Thoracic aorta (tissue), 2 donors: ENCODE measurements around the gene KCNK5. TPM values are rescaled to one million over a fixed set of nuclear protein-coding genes. Genes with fewer than 3 reads are reported as not detected.

Source experiments
- ATAC-seq: fragments of 150-250 bp; one replicate; pipeline ENCODE4 v1.8.0; 2017; ENCODE audit warnings: low read depth; ENCODE audit not compliant: insufficient number of reproducible peaks, low FRiP score
- DNase-seq: peaks from one replicate; pipeline ENCODE4 v3.0.0-alpha.2; 2020; ENCODE audit warnings: low spot score
- H3K27ac ChIP-seq, 2 donors: fragments of 200-600 bp; sonication (generic); 1 replicate in 1 of 2; 2 replicates in 1 of 2; pipeline ENCODE4 v1.5.1; 2016; ENCODE audit warnings: mild to moderate bottlenecking in 2 of 2, moderate library complexity in 2 of 2
- H3K27me3 ChIP-seq: fragments of 200-600 bp; sonication (generic); replicated peaks from 2 replicates; pipeline ENCODE4 v1.6.0; 2016; ENCODE audit warnings: mild to moderate bottlenecking; ENCODE audit not compliant: insufficient read depth
- H3K36me3 ChIP-seq: fragments of 200-600 bp; sonication (generic); one replicate; pipeline ENCODE4 v1.5.1; 2016
- H3K4me1 ChIP-seq, 2 donors: fragments of 200-600 bp; sonication (generic); 1 replicate in 1 of 2; 2 replicates in 1 of 2; pipeline versions ENCODE4 v1.5.1 to v1.6.0; 2016; ENCODE audit warnings: low read depth in 2 of 2, mild to moderate bottlenecking in 1 of 2; ENCODE audit not compliant: control insufficient read depth in 1 of 2
- H3K4me3 ChIP-seq: fragments of 200-600 bp; sonication (generic); 2 replicates; pipeline ENCODE4 v1.5.1; 2016; ENCODE audit warnings: mild to moderate bottlenecking
- H3K9me3 ChIP-seq: fragments of 200-600 bp; sonication (generic); 2 replicates; pipeline ENCODE4 v1.5.1; 2016
- total RNA-seq, 2 donors: library from RNA; depleted of rRNA; stranded (reverse); fragments of >200 nt; gene quantifications; one replicate each; pipeline versions ENCODE4 v1.1.0 to v1.2.3, GENCODE V29; 2016
- TF ChIP-seq, protein P1 (sequence below): fragments of 200-600 bp; sonication (generic); IDR thresholded peaks from one replicate; pipeline ENCODE4 v1.5.1; 2019; ENCODE audit warnings: antibody characterized with exemption

The KCNK5 gene
- total RNA-seq, 2 donors from 2014 or later: 0.41 to 8.6 TPM

DNA sequence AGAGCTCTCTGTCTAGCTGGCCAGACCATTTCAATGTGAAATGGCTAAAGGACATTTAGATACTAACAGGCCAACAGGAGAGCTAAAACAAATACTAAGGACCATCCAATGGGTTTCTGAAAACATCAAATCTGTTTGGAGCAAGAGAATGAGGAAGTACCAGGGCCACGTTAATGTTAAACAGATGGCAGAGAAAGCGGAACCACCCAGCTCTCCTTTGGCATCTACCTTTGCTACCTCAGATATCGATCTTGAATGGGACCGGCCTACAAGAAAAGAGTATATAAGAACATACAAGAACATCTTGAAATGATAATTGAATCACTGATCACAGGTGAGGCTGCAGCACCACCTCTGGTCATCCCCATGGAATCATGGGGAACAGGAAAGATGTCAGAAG, 31.8 kb downstream of the KCNK5 start:
- H3K36me3 ChIP-seq: no peaks in the 10 kb centered on the region
- ATAC-seq: no peak
- no peak overlapping the region for H3K27ac ChIP-seq
- TF ChIP-seq, protein P1, sequence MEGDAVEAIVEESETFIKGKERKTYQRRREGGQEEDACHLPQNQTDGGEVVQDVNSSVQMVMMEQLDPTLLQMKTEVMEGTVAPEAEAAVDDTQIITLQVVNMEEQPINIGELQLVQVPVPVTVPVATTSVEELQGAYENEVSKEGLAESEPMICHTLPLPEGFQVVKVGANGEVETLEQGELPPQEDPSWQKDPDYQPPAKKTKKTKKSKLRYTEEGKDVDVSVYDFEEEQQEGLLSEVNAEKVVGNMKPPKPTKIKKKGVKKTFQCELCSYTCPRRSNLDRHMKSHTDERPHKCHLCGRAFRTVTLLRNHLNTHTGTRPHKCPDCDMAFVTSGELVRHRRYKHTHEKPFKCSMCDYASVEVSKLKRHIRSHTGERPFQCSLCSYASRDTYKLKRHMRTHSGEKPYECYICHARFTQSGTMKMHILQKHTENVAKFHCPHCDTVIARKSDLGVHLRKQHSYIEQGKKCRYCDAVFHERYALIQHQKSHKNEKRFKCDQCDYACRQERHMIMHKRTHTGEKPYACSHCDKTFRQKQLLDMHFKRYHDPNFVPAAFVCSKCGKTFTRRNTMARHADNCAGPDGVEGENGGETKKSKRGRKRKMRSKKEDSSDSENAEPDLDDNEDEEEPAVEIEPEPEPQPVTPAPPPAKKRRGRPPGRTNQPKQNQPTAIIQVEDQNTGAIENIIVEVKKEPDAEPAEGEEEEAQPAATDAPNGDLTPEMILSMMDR: no peak
- no peaks in the 10 kb centered on the region for H3K9me3 ChIP-seq
- no peaks in the 10 kb centered on the region for H3K27me3 ChIP-seq
- no peaks in the 10 kb centered on the region for H3K4me1 ChIP-seq
- DNase-seq: no peak
- no peak overlapping the region for H3K4me3 ChIP-seq

DNA sequence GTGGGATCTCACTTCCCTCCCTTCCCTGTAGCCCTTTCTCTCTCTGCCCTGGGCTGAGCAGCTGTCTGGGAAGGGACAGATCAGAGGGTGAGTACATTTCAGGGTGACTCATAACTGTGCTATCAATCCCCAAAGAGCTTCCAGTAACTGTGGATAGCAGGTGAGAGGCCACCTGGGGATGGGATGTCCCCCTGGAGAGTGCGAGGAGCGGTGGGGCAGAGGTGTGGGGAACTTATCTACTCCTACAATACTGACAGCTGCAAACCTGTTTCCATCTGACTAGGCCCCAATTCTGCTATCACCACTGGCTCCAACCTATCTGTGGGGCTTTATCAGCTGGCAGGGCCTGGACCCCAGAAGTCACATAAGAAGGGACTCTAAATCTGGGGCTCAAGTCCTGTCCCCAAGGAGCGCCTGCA, 32.6 kb downstream of the KCNK5 start:
- ATAC-seq: no peak
- no peaks in the 10 kb centered on the region for H3K4me1 ChIP-seq

DNA sequence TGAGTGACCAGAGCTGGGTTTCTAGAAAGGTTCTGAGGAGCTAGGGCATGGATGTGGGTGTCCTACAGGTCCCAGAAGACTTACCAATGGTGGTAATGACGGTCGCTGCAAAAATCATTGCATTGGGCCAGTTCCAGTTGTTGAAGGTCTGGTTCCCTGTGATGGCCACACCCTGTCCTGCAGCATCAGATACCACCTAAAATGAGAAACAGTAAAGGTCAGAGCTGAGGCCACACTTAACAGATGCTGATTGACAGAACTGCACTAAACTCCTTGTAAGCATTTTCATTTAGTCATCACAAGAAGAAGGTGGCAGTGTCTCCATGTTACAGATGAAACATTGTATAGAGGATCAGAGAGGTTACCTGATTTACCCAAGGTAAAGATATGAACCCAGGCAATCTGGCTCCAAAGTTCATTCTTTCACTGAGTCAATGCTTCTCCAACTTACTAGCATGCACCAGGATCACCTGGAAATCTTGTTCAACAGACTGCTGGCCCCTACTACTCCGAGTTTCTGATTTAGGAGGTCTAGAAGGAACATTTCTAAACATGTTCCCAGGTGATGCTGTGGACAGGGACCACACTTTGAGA, 33.4 kb downstream of the KCNK5 start:
- no peak for DNase-seq
- H3K27me3 ChIP-seq: no peaks in the 10 kb centered on the region
- H3K36me3 ChIP-seq: no peaks in the 10 kb centered on the region
- no peaks in the 10 kb centered on the region for H3K4me1 ChIP-seq
- H3K9me3 ChIP-seq: no peaks in the 10 kb centered on the region
- ATAC-seq: no peak
- TF ChIP-seq, protein P1: no peak
- H3K27ac ChIP-seq: no peak overlapping the region
- H3K4me3 ChIP-seq: no peak overlapping the region

More for the DNA sequence above, 32.6 kb downstream of the KCNK5 start:
- Histone ChIP-seq H3K4me3 (no peak overlapping the region), H3K36me3 (no peaks in the 10 kb centered on the region), H3K27ac (no peak overlapping the region), H3K27me3 (no peaks in the 10 kb centered on the region), H3K9me3 (no peaks in the 10 kb centered on the region)
- no peak for DNase-seq
- TF ChIP-seq, protein P1: no peak

DNA sequence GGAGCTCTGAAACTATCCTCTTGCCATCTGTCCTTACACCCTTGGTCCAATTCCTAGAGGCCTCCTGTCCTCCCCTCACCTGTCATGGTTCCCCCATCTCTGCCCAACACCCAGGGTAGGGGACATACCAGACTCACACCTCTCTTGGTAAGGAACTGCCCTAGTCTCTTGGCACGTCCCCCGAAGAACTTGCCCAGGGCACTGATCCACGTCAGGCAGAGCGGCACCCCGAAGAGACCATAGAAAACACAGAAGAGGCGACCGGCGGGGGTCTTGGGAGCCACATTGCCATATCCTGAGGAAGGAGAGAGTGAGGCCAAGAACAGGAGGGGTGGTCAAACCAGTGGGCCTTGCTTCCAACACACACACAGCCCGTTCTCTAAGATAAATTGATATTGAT, 34.8 kb downstream of the KCNK5 start:
- no peaks in the 10 kb centered on the region for H3K27me3 ChIP-seq
- DNase-seq (no peak), ATAC-seq (no peak)
- no peak overlapping the region for H3K4me3 ChIP-seq
- no peaks in the 10 kb centered on the region for H3K36me3 ChIP-seq
- no peaks in the 10 kb centered on the region for H3K9me3 ChIP-seq
- no peaks in the 10 kb centered on the region for H3K4me1 ChIP-seq
- no peak overlapping the region for H3K27ac ChIP-seq
- TF ChIP-seq, protein P1: no peak

DNA sequence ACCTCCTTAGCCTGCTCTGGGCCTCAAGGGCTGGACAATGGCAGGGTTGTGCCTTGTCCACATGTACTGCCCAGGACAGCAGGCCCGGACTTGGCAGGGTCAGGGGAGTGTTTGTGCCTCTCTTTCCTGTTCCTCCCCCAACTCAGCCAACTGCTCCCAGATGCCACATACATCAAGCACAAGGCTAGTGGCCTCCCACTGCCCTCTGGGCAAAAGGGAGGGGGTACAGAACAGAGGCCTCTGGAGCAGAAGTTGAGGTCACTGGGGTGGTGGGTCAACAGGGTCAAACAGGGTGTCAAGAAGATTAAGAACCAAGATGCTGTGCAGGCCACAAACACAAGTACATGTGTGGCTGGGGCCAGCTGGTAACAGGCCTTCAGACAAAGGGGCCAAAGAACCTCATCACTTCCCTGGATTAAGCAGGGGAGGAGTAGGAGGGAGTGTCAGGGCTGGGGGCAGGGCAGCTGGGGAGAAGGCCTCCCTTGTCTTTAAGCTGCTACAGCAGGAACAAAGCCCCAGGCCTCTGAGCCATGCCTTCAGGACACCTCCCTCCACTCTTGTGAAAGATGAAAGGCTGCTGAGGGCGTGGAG, 36.0 kb downstream of the KCNK5 start:
- no peaks in the 10 kb centered on the region for H3K9me3 ChIP-seq
- no peaks in the 10 kb centered on the region for H3K4me1 ChIP-seq
- TF ChIP-seq, protein P1: no peak
- no peaks in the 10 kb centered on the region for H3K27me3 ChIP-seq
- DNase-seq: no peak
- no peak overlapping the region for H3K27ac ChIP-seq
- no peaks in the 10 kb centered on the region for H3K36me3 ChIP-seq
- no peak for ATAC-seq
- no peak overlapping the region for H3K4me3 ChIP-seq
